ENCODE results near the gene TMC8. TPM values are rescaled to one million over a fixed set of nuclear protein-coding genes. Genes with fewer than 3 reads are reported as not detected.
"Not testable (repeated sequence)": the region's sequence is repeated elsewhere in the genome, so short reads cannot be mapped to it uniquely, and the experiment has no call there.

TMC8 gene
- total RNA-seq, 2 experiments from 2014 or later, result 251 to 292 TPM

GRCh38 chr17:78137392-78138203, 7.0 kb downstream of the TMC8 start:
- peak; percentile 75 for DNase-seq
- CTCF ChIA-PET, result interaction anchor here (0.6 to 17.0 kb wide), 16 partner anchors 10 to 118 kb away, joined by 3 to 257 read pairs (median 5); partner anchors contain the start of genes TMC6 and TMC8
- H3K4me1 Mint-ChIP-seq, result peaks cover 76% of the 10 kb centered on the region
- H3K4me3 Mint-ChIP-seq, result peak overlapping the region; percentile 18
- peak overlapping the region; percentile 79 for H3K27ac Mint-ChIP-seq
- no peak for ATAC-seq
- H3K27me3 Mint-ChIP-seq, result no peaks in the 10 kb centered on the region
- H3K36me3 Mint-ChIP-seq, result peaks cover 61% of the 10 kb centered on the region
- no peaks in the 10 kb centered on the region for H3K9me3 Mint-ChIP-seq (ENCODE audit: low read depth)

- no peak for ATAC-seq
- Mint-ChIP-seq H3K4me1 (peaks cover 68% of the 10 kb centered on the region), H3K9me3 (ENCODE audit: low read depth) (no peaks in the 10 kb centered on the region), H3K27me3 (no peaks in the 10 kb centered on the region), H3K36me3 (peaks cover 56% of the 10 kb centered on the region), H3K27ac (peak overlapping the region; percentile 79), H3K4me3 (no peak overlapping the region)
- DNase-seq, result no peak
- CTCF ChIA-PET, result interaction anchor here (0.6 to 17.0 kb wide), 18 partner anchors 10 to 119 kb away, joined by 3 to 257 read pairs (median 5); partner anchors contain the start of genes AFMID, TK1, TMC6 and TMC8
Observed at GRCh38 chr17:78138204-78139060, 7.9 kb downstream of the TMC8 start.

GRCh38 chr17:78139861-78140168, 9.2 kb downstream of the TMC8 start:
- not testable (repeated sequence) for H3K27me3 Mint-ChIP-seq; DNase-seq; H3K4me3 Mint-ChIP-seq; ATAC-seq; H3K9me3 Mint-ChIP-seq (ENCODE audit: low read depth)
- Mint-ChIP-seq H3K4me1 (peaks cover 55% of the 10 kb centered on the region), H3K27ac (peak overlapping the region; percentile 75), H3K36me3 (peaks cover 43% of the 10 kb centered on the region)
- CTCF ChIA-PET, result interaction anchor here (1.0 to 17.0 kb wide), 8 partner anchors 15 to 119 kb away, joined by 3 to 257 read pairs (median 5); partner anchors contain the start of genes AFMID, TK1, TMC6 and TMC8

- Mint-ChIP-seq H3K4me3 (no peak overlapping the region), H3K4me1 (peaks cover 50% of the 10 kb centered on the region), H3K9me3 (ENCODE audit: low read depth) (no peaks in the 10 kb centered on the region), H3K27ac (peak overlapping the region; percentile 75), H3K27me3 (no peaks in the 10 kb centered on the region), H3K36me3 (peaks cover 39% of the 10 kb centered on the region)
- DNase-seq (peak; percentile 99), ATAC-seq (peak; percentile 93)
- CTCF ChIA-PET, result interaction anchor here (1.0 to 17.0 kb wide), 8 partner anchors 16 to 120 kb away, joined by 3 to 257 read pairs (median 4); partner anchors contain the start of genes AFMID, TK1, TMC6 and TMC8
Observed at GRCh38 chr17:78140169-78141051, 9.8 kb downstream of the TMC8 start.

GRCh38 chr17:78141437-78142118, 11.0 kb downstream of the TMC8 start:
- no peak overlapping the region for H3K27ac Mint-ChIP-seq
- no peak overlapping the region for H3K4me3 Mint-ChIP-seq
- H3K36me3 Mint-ChIP-seq, result peaks cover 27% of the 10 kb centered on the region
- H3K4me1 Mint-ChIP-seq, result peaks cover 38% of the 10 kb centered on the region
- H3K27me3 Mint-ChIP-seq, result no peaks in the 10 kb centered on the region
- H3K9me3 Mint-ChIP-seq (ENCODE audit: low read depth), result no peaks in the 10 kb centered on the region
- DNase-seq, result no peak
- CTCF ChIA-PET, result interaction anchor here (0.6 to 9.2 kb wide), 4 partner anchors 13 to 35 kb away, joined by 3 to 75 read pairs (median 4); no protein-coding TSS in a partner anchor
- no peak for ATAC-seq

- Mint-ChIP-seq H3K4me3 (no peak overlapping the region), H3K9me3 (ENCODE audit: low read depth) (no peaks in the 10 kb centered on the region), H3K4me1 (peaks cover 31% of the 10 kb centered on the region), H3K36me3 (peaks cover 21% of the 10 kb centered on the region), H3K27me3 (no peaks in the 10 kb centered on the region), H3K27ac (peak overlapping the region; percentile 34)
- ATAC-seq, result no peak
- DNase-seq, result no peak
- CTCF ChIA-PET, result interaction anchor here (0.6 to 9.2 kb wide), 6 partner anchors 7 to 184 kb away, joined by 3 to 75 read pairs (median 4); partner anchors contain the start of gene TNRC6C
Observed at GRCh38 chr17:78142119-78142861, 11.7 kb downstream of the TMC8 start.

GRCh38 chr17:78143214-78144146, 12.9 kb downstream of the TMC8 start:
- ATAC-seq (no peak), DNase-seq (no peak)
- no peak overlapping the region for H3K27ac Mint-ChIP-seq
- CTCF ChIA-PET, result interaction anchor here (1.1 to 1.7 kb wide), 4 partner anchors 9 to 108 kb away, joined by 3 to 5 read pairs (median 4); no protein-coding TSS in a partner anchor
- H3K27me3 Mint-ChIP-seq, result no peaks in the 10 kb centered on the region
- no peak overlapping the region for H3K4me3 Mint-ChIP-seq
- H3K36me3 Mint-ChIP-seq, result peaks cover 18% of the 10 kb centered on the region
- peaks cover 22% of the 10 kb centered on the region for H3K4me1 Mint-ChIP-seq
- no peaks in the 10 kb centered on the region for H3K9me3 Mint-ChIP-seq (ENCODE audit: low read depth)

GRCh38 chr17:78144147-78144719, 13.7 kb downstream of the TMC8 start:
- DNase-seq (no peak), ATAC-seq (no peak)
- Mint-ChIP-seq H3K27ac (peak overlapping the region; percentile 9), H3K4me1 (peaks cover 18% of the 10 kb centered on the region), H3K4me3 (no peak overlapping the region), H3K9me3 (ENCODE audit: low read depth) (no peaks in the 10 kb centered on the region), H3K27me3 (no peaks in the 10 kb centered on the region), H3K36me3 (peaks cover 17% of the 10 kb centered on the region)
- CTCF ChIA-PET, result interaction anchor here (0.8 to 1.7 kb wide), 5 partner anchors 9 to 32 kb away, joined by 3 to 5 read pairs (median 4); no protein-coding TSS in a partner anchor

- no peaks in the 10 kb centered on the region for H3K27me3 Mint-ChIP-seq
- H3K4me1 Mint-ChIP-seq, result peaks cover 15% of the 10 kb centered on the region
- no peak overlapping the region for H3K4me3 Mint-ChIP-seq
- no peak for DNase-seq
- no peak for ATAC-seq
- H3K36me3 Mint-ChIP-seq, result peaks cover 14% of the 10 kb centered on the region
- H3K9me3 Mint-ChIP-seq (ENCODE audit: low read depth), result no peaks in the 10 kb centered on the region
- H3K27ac Mint-ChIP-seq, result no peak overlapping the region
- CTCF ChIA-PET, result interaction anchor here (0.7 to 1.1 kb wide), 3 partner anchors 11 to 57 kb away, joined by 3 to 4 read pairs (median 3); no protein-coding TSS in a partner anchor
Observed at GRCh38 chr17:78144736-78145641, 14.4 kb downstream of the TMC8 start.

GRCh38 chr17:78146471-78146869, 15.9 kb downstream of the TMC8 start:
- Mint-ChIP-seq H3K4me3 (no peak overlapping the region), H3K9me3 (ENCODE audit: low read depth) (no peaks in the 10 kb centered on the region), H3K4me1 (peaks cover 6% of the 10 kb centered on the region), H3K27ac (no peak overlapping the region), H3K36me3 (peaks cover 6% of the 10 kb centered on the region), H3K27me3 (no peaks in the 10 kb centered on the region)
- ATAC-seq (no peak), DNase-seq (no peak)
- CTCF ChIA-PET, result interaction anchor here (0.8 to 1.2 kb wide), 2 partner anchors 30 to 105 kb away, joined by 3 to 4 read pairs; no protein-coding TSS in a partner anchor
